NCI-H1930 (cell line): ENCODE results near the gene ITSN1.

Source experiments
- DNase-seq, 2 experiments: peaks; one replicate each; lab custom pipeline; 2025; lab: John Stamatoyannopoulos, UW

Gene ITSN1

DNA sequence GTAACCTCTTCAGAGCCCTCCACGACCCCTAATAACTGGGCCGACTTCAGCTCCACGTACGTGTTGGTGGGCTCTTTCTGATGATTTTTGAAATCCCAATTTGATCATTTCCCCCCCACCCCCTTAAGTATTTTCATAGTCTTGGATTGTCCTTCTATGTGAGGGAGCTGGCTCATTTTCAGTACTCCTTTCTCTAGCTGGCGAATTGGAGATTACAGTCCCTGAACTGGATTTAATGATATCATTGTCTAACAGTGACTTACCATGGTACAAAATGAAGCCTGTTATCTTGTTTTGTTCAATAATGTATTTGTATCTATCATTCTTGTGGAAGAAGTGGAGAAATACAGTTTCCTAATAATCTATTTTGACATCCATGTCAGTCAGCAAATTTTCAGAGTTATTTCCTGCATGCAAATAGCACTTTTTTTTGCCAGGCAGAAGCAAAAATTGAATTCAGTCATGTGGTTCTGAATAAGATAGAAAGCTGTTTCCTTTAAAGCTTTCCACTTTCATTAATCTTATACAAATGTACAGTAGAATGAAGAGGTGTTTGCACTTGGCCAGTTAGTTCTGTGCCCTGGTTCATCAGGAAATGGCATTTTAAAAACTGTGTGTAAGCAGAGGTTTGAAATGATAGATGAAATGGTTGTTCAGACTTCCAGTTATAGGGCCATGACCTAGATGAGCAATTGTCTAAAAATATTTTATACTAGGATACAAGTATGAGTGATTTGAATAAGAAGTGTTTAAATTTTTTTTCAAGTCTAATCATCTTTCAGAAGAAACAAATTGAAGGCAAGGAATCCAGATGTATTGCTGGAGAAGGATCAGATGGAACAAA lies 169.1 kb downstream of the ITSN1 start:
- no peak for DNase-seq

DNA sequence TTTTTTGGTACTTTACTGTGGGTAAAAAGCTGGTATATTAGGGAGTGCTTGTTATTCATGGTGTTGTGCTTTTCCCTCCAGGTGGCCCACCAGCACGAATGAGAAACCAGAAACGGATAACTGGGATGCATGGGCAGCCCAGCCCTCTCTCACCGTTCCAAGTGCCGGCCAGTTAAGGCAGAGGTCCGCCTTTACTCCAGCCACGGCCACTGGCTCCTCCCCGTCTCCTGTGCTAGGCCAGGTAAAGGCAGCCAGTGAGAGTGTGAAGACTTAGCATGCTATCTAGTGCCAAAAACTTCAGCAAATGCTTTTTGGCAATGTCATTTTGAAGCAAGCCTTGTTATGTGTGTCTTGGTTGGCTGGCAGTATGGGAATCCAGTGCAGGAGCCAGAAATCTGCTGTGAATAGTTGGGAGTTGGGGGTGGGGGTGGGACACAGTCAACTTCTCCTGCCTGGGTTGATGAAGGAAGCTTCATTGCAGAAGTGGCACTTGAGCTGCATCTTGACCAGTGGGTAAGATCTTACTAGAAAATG lies 171.6 kb downstream of the ITSN1 start:
- no peak for DNase-seq

DNA sequence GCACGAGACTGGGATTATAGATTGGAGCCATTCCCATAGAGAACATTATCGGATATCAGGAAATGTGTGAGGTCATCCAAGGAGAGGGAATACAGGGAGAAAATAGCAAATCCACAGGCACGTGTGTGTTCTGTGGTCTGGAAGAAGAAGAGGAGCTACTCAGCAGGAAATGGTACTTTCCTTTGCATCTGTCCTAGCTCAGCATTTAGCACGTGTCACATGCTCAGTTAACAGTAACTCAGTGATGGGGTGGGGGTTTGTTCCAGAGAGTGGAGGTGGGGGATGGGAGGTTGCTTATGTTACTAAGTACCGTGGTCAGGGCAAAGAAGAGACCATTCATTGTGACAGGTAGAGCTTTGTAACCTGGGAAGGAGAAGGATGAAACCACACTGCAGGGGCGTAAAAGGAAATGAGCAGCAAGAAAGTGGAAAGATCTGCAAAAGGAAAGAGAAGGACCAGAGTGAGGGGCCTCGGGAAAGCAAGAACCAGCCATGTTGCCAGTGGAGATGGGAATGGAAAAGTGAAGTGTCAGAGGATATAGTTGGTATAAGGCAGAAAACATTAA lies 172.9 kb downstream of the ITSN1 start:
- DNase-seq, result no peak

DNA sequence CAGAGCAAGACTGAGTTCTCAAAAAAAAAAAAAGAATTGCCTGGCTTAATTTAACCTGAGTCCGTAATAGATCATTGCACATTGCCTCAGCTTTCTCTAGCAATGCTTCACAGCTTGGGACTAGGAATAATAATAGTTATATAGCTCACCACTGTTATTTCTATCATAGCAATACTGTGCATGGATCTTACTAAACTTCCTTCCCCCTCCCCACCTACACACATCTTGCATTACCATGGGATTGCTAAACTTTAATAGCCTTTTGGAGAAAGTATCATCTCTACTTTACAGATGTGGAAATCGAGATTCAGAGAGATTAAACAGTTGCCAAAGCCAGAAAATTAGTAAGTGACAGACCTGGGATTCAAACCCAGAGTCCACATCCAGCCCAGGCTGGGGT lies 173.9 kb downstream of the ITSN1 start:
- no peak for DNase-seq

DNA sequence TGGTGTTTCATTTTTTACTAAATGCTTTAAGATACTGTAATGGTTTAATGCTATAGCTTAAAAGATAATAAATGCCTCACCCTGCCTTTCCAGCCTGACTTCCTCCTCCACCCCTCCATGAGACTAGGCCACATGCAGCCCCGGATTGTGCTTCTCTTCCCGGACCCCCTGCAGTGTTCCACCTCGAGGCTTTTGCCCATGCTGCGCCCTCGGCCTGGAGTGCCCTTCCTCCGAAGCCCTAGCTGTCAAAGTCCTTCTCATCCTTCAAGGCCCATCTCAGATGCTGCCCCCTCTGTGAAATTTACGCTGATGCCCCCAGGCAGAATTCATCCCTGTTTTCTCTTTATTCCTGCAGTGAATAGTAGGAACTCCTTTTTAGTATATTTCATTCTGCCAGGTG lies 174.8 kb downstream of the ITSN1 start:
- DNase-seq, result no peak

DNA sequence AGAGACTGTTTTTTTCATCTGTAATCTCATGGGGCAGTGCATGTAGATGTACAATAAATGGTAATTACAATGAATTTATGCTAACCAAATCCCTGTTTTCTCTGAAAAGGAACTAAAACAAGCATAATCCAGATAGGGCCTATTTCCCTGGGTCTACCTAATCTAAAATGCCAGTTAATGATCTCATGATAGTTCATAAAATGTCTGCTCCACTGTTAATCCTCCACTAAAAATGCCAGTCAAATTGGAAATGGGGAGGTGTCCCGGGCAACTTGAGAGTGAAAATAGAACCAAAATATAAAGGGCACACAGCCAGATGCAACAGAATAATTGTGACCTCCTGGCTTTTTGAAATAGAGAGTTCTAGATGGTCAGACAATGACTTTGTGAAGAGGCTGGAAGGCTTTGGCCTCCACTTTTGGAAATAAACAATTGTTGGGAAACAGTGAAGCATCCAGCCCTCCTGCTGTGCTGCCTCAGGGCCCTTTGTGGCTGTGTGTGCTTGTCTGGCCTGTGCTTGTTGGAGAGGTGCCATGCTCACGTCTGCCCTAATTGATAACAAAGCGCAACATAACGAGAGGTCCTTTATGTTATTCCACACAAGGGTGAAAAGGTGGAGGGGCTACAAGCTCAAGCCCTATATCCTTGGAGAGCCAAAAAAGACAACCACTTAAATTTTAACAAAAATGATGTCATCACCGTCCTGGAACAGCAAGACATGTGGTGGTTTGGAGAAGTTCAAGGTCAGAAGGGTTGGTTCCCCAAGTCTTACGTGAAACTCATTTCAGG lies 175.6 kb downstream of the ITSN1 start:
- DNase-seq, result peak in 1 of 2 experiments; percentile 0

DNA sequence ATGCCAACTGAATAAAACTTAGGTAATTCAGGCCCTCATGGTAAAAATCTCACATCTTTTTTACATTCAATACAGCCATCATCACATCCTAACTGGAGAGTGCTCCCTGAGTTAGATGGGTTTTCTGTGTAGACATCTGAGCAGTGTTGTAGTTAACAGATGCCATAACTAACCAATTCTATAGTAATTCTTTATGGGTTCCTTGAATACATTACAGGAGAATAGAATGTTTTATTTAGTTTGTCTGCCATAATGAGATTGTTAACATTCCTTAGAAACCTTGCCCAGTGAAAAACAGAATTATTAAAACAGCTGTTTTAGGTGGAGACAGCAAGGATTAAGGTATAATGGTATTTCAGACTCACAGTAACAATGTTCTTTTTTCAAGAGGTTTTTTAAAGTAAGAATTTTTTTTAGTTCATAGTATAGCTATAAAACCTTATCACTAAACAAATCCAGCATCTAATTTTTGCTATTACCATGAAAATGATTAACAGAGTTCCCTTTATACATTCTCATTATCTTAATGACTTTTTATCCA lies 178.0 kb downstream of the ITSN1 start:
- DNase-seq, result no peak

DNA sequence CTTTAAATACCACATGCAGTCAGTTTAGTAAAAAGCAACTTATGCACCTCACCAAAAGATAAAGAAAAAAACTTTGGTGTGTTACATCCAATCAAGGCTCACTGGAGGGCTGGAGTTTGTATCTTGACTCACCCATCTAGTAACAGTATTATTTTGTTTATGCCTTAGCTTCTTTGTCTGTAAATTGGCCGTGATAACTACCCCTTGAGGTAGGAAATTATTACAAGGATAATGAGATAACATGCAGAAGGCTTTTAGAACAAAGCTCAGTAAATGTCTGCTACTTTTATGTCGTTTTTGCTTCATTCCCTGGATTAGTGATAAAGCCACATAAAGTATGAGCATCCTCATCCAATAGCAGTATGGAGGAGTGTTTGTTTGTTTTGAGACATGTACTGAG lies 178.5 kb downstream of the ITSN1 start:
- DNase-seq, result no peak

DNA sequence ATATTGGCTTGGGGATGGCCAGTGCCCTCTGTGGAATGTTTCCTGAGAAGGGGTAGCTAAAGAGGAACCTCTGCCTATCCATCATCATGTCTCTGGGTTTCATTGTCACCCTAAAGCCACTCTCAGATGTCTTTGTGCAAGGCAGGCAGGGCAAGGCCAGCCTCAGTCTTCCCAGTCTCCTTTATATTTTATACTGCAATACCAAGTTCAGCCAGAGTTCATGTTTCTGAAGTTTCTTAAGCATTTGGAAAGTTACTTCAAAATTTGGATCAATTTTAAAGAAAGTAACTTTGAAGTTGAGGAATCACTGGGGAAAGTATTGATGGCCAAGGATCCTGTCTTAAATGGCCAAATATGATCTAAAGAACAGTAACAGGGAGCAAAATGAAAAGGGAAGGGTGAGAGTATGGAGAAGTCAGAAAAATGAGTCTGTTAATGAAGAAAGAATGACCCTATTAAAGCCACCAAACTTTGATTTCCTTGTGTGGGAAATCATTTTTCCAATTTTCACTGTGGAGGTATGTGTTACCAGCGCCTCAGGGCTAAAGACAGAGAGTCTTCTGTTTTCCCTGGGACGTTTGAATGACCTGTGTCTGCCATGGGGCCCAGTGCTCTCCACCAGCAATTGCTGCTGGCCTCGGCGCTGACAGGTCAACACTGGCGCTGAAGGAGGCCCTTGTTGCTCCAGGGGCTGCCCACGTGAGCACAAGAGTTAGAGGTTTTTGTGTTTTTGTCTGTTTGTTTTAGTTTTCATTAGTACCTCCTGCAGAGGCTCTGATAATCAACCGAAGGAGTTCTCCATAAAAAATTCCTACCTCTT lies 179.4 kb downstream of the ITSN1 start:
- DNase-seq, result no peak

DNA sequence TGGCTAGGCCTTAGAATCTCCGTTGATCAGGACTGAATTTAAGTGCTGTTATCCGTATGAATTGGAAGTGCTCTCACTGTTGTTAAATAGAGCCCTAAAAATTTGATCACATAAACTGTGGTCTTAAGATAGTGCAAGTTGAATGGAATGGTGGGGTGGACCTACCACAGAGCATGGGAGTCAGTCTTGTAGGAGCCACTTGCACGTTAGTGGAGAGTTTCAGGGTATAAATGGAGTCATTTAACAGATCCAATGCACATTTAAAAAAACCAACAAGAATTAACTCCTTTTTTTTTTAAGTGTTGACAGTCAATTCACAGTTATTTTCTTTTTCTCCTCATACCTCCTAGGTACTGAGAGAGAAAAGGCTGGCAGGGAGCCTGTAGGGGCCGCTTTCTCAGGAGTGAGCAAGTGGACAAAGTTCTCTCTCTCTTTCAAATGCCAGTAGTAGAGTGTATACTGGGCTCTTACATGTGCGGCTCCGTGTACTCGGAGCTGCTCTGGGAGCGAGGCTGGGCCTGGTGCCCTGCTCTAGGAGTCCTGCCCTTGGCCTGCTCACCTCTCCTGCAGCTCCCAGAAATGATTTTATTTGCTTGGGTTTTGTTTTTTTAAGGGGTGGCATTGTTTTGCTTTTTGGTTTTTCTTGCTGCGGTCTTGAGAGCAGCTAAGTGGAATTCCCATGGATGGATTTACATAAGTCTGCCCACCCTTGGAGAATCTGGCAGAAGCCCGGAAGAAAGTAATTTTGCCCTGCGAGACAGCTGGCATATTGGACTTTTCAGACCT lies 182.0 kb downstream of the ITSN1 start:
- DNase-seq, result no peak

DNA sequence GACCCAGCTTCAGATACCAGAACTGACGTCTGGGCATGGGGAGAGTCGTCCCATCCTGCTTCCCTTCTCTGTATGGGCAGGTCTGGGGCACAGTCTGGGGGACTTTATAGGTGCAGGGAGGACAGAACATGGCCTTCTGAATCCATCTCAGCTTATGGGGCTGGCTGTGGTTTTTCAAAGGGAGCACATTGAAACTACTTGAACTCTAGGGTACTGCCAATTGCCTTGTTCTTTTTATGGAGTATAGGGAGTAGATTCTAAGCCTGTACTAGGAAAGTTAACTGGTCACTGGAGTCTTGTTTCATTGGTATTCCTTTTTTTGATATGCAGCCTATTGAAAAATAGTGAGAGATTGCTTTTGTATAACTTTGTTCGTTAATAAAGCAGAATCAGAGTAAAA lies 183.1 kb downstream of the ITSN1 start:
- no peak for DNase-seq

DNA sequence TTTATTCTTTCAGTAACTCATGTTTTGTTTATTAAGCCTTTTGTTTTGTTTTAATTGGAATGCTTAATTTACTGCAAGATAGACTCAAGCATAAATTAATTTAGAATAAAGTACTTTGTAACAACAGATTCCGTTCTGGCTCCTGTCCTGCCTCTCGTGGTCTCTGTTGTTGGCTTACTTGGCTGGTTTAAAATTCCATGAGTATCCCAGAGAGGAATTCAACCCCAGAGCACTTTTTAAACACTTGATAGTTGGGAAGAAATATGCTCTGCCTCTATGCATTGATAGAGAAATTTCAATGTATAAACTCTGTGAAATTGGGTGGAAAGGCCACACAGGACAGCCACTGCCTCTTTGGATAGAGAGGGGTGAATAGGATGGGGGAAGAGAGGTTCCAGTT lies 183.6 kb downstream of the ITSN1 start:
- DNase-seq, result no peak

DNA sequence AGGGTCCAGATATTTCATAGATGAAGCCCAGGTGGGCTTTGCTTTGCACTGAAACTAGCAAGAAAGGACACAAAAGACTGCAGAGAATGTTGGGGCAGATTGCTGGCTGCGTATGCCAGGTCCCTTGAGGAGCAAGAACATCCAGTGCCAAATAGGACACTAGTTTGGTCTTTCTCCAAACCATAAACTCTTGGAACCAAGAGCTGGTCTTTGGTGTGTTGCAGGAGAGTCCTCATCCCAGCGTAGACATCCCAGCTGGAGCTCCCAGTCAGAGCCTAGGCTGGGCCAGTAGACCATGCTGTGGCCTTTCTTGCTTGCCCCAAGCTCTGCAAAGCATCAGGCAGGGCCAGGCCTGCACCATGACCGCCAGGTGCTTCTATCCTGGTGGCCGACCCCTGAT lies 185.8 kb downstream of the ITSN1 start:
- DNase-seq, result no peak

DNA sequence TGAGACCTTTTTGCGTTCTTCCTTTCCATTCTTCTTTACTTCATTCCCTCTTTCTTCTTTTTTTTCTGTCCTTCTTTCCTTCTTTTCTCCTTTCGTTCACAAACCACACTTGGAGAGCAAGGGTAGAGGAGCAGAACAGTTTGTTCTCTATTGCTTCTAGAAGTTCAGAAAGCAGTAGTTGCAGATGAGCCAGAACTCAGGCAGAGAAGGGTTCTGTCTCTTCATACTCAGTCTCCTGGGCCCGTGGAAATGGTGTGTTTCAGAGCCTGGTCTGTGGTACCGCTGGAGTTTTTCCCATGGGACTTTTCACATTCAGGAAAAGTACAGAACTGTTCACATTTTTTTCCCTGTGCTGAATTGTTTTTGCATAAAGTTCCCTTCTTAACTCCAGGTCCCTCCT lies 186.3 kb downstream of the ITSN1 start:
- DNase-seq, result no peak

DNA sequence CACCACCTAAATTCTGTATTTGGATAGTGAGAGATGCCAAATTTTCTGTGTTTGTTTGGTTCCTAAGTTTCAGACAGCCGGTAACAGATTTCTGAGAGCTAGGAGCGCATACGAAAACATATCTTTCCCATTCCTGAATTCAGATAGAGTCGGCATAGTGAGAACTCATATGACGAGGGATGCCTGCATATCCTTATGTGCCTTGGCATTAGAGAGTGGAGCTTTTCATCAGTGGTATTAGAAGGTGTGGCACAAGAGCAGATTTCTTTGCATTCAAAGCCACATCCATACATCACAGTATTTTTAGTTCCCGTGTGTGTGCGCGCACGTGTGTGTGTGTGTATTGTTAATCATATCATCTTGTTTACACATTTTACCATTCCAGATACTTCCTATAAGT lies 187.5 kb downstream of the ITSN1 start:
- DNase-seq, result no peak

DNA sequence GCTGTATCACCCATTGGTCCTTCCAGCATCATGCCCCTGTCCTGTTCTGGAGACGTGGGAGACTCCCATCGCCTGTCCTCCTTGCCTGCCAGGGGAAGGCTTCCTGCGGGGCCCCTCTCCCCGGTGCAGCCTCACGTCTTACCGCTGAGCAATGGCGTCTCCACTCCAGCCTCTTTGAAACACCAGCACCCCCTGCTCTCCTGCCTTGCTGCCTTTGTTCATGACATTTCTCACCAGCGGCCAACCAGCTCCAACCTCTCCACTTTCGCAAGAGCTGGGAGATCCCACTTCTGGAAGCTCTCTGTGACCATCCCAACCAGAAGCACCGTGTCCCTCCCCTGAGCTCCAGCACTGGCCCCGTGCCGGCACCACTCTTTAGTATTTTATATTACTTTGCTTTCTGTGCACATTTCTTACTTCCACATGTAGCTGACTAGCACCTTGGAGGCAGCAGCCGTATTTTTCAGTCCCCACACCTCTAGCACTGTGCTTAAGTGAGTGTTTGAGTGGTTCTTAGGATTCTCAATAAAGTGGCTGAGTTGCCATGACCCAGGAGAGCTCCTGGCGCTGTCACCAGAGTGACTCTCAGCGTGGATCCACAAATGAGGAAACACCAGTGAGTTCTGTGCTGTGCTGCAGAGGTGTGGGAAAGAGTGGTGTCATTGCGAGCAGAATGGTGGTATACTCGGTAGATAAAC lies 189.8 kb downstream of the ITSN1 start:
- no peak for DNase-seq

DNA sequence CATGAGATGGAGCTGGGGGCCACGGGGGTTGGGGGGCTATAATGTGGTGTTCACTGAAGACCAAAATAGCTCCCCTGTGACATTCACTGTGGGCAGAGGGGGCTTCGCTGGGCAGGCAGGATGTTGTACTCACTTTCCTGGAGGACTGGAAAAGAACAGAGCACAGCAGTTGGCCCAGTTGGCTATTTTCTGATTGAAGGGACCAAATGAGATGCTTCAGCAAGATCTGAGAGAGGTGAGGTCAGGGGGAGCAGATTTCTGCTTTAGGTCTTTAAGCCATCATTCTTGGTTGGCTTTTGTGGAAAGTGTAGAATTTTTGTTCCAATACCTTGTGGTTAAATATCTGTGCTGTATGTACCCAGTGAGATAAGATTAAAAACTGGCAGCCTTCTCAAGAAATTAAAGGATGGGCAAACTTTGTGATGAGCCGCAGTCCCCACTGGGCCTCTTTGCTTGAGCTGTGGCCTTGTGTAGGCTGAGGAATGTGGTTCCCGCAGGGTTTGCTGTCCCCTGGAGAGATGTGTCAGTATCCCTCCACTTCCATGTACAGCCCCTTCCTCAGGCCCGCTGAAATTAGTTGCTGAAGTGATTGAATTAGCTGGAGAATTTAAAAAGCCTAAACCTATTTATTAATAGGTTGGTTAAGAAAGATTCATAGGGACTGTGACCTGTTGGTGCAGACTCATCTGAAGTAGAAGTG lies 192.7 kb downstream of the ITSN1 start:
- no peak for DNase-seq

DNA sequence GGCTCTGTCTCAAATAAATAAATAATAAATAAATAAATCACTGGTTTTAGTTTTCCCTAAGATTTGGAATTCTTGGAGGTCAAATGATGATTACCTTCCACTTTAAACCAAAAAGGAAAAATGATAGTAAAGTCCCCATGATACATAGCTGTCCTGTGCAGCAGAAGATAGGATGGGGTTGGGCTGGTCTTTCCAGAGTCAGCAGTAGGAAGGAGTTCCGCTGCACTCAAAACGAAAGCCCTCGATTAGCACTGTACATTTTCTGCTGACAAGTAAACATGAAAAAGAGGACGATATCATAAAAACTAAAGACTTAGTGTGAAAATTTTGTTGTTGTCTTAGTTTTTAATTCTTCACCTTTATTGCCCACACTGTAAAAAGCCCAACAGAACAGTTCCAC lies 193.6 kb downstream of the ITSN1 start:
- DNase-seq, result no peak

DNA sequence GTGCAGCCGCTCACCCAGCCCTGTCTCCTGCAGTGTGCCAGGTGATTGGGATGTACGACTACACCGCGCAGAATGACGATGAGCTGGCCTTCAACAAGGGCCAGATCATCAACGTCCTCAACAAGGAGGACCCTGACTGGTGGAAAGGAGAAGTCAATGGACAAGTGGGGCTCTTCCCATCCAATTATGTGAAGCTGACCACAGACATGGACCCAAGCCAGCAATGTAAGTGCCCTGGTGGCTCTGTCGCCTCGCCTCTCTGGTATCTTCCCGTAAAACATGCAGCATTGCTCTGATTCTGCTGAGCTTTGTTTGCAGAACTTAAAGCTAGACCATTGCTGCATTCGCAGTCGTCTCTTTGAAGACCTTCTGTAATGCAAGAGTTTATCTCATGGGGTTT lies 194.1 kb downstream of the ITSN1 start:
- no peak for DNase-seq
